HG03457 (cell line): ENCODE data around the gene TOB1.

Experiments used
- ATAC-seq: cut with Tn5 transposase; IDR thresholded peaks from one replicate; pipeline ENCODE4 v1.9.1; 2021; ENCODE audit warnings: moderate number of reproducible peaks; ENCODE audit not compliant: unreplicated experiment

The TOB1 gene

DNA sequence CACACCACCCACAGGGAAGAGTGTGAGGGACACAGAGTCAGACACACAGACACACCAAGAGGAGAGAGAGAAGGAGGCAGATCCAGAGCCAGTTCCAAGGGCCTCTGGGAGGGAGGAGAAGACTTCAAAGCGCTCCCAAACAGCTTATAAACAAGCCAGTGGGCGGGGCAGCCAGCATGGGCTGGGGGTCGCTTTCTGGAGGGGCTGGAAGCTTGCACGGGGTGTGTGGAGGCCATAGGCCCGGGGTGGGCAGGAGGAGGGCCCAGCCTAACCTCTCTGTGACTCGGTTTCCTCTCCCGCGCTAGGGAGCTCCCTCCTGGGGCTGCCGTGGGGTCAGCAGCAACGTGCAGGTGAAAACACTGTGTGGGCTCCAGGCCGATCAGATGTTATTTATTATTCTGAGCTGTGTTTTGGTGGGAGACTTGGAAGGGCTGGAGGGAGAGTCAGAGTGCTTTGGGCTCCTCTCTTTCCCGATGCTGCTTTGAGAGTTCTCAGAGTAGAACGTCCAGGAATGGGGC lies 33.2 kb downstream of the TOB1 start:
- no peak for ATAC-seq

DNA sequence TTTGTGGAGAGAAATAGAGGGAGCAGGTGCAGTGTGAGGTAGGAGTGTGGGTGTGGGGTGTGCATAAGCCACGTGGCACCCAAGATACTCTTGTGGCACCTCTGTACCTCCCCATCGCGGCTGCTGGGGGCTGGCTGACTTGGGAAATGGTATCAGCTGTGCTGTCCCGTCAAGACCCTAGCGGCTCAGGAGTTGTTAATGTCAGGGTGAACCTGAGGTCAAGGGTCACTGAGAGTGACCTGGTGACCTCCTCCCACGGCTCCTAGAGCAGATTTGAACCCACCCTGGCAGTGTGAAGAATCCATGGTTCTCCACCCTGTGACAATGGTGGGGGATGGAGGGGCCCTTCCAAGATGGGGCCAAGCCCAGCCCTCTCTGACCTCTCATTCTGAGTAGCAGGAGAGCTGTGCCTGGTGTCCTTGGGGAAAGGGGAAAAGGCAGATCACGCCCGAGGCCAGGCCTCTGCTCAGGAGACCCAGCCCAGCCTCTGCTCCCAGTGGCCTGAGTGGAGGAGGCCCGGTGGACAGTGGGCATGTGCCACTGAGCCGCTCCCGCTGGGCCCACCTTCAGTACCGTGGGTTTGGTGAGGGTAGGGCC lies 33.8 kb downstream of the TOB1 start:
- no peak for ATAC-seq

DNA sequence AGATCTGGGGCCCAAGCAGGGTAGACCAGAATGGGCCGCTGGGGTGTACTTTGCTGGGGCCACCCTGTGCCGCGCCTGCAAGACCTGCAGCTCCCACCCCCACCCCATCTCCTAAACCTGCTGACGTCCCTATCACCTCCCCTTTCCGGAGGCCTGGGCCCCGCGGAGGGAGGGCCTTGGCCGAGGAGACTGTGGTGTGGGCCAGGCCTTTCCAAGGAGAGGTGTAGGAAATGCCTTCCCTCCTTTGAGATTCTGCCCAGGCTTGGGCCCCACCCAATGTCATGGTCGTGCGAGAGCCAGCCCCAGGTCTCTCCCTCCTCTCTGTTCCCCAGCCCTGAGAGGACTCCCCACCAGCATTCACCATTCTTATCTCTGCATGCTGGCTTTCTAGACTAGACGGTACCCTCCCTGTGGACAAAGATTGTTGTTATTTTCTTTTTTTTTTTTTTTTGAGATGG lies 34.7 kb downstream of the TOB1 start:
- no peak for ATAC-seq

DNA sequence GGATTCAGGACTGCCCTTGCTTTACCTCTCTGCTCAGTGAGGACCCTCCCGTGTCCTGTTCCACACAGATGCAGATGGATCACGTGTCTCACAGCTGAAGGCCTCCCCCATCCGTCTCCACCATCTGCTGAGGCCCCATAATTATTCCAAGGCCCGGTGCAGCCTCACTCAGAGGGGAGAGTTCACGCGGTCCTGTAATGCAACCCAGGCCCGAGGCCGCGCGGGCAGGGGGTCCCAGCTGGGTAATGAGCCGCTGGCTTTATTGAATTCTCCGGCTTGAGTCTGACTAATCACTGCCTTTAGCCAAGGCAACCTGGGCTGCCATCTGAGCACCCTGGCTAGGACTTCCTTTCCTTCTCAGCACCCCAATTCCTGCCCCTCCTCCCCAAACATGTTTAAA lies 35.2 kb downstream of the TOB1 start:
- no peak for ATAC-seq

DNA sequence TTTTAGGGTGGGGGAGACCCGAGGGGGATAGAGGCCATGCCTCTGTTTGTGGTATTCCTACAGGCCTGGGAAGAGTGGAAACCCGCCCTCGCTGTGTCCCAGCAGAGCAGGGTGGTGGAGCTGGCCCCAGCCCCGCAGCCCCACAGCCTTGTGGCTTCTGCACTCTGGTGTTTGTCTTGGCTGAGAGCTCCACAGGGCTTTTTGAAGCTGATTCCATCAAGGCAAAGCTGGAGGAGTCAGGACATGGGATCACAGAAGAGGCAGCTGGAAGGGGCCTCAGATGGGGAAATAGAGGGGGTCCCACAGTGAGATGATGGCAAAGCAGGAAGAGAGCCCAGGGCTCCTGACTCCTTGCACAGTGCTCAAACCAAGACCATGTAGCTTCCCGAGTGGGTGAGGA lies 35.8 kb downstream of the TOB1 start:
- no peak for ATAC-seq

DNA sequence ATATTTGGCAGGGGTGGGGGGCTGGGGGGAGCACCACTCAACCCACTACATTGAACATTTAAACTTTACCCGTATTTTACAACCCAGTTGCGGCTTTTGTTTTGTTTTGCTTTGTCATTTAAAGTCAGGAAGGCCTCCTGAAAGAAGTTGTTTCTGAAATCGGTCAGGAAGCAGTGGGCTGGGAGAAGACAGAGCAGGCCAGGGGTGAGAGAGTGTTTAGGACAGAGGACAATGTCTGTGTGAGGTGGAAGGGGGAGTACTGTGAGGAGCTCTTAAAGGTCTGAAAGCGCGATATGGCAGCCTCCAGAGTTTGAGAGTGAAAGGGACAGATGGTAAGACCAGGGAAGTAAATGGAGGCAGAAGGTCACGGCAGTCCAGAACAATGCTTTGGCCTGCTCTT lies 36.8 kb downstream of the TOB1 start:
- ATAC-seq, result no peak

DNA sequence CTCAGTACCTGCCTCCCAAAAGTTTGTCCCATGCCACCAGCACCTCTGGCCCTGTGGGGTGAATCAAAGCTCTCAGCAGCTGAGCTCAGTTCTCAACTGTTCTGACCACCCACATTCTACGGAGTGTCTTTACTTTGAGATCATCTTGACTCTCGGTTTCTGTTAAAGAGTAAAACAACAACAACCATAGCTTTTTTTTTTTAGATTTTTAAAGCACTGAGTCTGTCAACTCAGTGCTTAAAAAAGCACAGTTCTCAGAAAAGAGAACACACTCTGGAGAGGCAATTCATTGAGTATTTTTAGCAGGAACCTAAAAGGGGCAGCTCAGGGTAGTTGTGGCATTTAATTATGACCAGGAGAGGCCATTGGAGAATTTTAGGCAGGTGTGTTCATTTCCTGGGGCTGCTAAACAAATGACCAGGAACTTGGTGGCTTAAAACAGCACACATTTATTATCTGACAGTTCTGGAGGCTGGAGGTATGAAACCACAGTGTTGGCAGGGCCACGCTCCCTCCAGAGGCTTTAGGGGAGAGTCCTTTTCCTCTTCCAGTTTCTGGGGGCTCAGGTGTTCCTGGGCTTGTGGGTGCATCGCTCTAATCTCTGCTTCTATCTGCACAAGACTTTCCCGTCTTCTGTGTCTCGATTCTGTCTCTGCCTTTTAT lies 37.5 kb downstream of the TOB1 start:
- no peak for ATAC-seq

DNA sequence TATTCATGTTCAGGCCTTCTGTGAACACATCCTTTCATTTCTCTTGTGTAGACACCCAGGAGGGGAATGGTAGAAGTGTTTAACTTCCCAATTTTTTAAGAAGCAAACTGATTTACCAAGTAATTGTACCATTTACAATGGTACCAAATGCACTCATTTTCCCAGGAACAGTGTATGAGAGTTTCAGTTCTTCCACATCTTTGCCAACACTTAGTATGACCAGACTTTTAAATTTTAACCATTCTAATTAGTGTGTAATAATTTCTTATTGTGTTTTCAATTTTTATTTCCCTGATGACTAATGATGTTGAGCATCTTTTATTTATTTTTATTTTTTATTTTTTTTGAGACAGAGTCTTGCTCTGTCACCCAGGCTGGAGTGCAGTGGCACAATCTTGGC lies 41.0 kb downstream of the TOB1 start:
- no peak for ATAC-seq

DNA sequence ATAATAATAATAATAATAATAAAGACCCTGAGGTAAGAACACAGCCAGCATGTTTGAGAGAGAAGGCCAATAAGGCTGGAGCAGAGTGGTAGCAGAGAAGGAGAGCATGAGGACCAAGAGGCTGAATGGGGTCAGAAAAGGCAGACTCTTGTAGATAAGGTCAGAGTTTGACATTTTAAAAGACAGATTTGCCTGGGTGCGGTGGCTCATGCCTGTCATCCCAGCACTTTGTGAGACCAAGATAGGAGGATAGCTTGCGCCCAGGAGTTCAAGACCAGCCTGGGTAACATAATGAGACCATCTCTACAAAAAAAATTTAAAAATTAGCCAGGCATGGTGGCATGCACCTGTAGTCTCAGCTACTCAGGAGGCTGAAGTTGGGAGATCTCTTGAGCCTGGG lies 41.7 kb downstream of the TOB1 start:
- no peak for ATAC-seq

DNA sequence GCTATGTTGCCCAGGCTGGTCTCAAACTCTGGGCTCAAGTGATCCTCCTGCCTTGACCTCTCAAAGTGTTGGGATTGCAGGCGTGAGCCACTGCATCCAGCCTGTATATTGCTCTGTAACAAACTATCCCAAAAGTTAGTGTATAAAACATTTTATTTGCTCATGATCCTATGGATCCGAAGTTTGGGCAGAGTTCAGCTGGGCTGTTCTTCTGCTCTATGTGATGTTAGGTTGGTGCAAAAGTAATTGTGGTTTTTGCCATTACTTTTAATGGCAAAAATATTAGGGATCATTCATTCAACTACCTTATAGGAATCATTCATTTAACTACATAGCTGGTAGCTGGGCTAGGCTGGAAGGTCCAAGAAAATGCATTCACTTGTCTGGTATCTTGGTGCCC lies 43.6 kb downstream of the TOB1 start:
- no peak for ATAC-seq

DNA sequence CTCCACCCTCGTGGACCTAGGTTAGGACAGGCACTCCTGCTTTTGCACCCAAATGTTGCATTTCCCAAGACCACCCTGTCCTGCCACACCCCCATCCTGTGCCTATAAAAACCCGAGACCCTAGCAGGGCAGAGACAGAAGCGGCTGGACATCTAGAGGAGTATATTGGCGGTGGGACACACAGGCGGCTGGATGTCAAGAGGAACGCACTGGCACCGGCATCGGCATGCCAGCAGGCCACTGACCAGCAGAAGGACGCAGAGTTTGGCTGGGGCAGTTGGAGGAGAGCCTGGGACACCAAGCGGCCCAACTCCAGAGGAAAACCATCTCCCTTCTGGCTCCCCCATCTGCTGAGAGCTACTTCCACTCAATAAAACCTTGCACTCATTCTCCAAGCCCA lies 45.5 kb downstream of the TOB1 start:
- no peak for ATAC-seq

DNA sequence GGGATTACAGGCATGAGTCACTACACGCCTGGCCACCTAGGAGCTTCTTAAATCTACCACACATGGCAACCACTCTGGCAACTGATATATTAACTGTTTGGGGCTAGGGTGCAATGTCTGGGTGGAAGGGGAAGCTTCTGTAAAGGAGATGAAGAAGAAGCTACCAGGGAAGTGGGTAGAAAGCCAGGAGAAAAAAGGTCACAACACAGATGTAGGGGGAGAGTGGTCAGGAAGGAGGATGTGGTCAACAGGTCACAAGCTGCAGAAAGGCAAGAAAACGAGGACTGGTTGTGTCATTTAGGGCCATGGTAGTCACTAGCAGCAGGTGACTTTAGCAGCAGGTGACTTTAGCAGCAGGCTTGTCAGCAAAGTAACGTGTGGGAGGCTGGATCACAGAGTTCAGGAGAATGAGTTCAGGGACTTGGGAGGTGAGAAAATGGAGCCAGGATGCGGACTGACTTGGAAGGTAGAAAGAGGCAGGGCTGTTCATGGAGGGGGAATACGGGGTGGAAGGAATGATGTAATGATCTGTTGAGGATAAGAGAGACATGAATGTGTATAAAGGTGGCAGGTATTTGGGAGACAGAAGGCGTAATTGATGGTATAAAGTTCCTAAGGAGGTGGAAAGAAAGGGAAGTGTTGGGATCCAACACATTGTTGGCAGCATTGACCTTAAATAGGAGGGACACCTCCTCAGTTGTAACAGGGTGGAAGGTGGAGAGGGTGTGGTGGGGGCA lies 47.1 kb downstream of the TOB1 start:
- no peak for ATAC-seq

DNA sequence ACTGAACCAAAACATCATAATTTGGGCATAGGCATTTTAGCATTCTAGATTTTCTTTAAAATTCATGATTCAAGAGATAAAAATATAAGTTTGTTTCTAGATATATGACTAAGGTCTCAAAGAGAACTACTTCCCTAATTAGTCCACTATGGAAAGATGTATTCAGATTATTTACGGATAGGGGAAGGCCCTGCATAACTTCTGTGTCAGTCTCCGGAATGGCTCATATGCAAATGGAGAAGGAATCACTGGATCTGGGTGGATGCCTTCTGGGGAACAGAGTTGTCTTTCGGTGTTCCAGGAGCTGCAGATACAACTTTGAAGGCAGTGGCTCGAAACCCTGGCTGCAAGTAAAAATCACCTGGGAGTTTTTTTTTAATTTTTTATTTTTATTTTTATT lies 47.9 kb downstream of the TOB1 start:
- ATAC-seq, result no peak

DNA sequence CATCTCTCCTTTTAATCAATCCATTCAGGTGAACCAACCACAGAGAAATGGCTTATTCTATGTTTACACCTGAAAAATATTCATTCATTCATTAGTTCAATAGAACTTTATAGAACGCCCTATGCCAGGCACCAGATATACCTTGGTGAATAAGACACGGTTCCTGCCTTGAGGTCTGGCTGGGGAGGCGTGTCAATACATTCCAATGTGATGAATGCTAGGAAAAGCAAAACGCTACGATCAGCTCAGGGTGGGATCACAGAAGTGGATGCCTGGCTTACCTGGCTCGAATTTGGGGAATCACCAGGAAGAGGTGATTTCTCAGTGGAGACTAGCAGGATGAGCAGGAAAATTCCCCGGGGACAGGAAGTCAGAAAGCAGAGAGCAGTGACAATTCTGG lies 48.3 kb downstream of the TOB1 start:
- no peak for ATAC-seq

DNA sequence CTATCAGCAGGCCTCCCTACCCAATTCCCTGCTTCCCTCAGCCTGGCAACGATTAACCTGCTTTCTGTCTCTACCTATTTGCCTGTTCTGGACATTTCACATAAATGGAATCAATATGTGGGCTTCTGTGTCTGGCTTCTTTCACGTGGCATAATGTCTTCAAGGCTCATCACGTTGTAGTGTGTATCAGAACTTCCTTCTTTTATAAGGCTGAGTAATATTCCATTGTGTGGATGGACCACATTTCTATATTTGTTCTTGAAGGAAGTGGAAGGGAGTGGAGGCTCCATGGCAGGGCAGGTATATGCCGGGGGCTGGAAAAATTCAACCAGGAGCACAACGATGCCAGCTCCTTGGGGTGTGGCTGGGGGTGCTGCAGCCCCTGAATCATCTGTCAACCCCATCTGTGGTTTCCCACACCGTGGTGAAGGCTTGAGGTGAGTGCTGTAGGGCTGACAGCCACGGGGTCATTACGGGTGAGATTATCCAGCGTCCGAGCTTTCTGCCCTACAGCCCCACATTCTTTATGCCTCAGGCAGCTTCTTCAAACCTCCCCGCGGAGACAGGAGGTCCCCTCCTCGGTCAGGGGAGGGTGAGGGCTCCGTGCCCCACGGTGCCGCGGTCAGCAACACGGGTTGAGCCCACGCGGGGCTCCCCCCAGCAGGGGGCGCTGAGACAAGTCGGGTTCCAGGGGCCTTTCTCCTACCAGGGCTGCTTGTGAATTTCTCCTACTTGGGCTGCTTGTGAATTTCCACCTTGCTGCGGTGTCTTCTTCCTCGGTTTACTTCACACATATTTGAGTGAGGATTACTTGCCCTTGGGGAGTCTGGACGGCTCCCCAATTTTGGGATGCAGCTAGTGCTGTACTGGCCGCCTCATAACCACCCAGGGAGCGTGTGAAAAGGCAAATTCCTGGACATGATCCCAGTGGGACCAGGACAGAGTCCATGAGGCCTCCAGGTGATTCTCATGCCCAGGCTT lies 49.1 kb downstream of the TOB1 start:
- no peak for ATAC-seq

DNA sequence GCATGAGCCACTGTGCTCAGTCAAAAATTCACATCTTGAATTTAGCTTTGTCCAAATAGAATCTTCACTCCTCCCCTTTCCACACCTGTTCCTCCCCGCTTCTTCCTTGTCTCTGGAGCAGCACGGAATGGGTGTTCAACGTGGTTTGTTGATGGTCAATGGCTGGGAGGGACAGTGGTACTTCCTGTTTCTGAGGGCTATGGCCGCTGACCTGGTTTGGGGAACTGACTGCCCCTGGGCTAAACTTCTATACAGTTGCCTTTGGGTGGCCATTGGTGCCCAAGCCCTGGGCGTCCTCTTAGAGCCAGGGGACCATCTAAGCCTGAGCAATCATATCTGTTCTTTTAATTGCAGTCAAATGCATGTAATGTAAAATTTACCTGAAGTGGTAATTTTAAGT lies 49.9 kb downstream of the TOB1 start:
- no peak for ATAC-seq

DNA sequence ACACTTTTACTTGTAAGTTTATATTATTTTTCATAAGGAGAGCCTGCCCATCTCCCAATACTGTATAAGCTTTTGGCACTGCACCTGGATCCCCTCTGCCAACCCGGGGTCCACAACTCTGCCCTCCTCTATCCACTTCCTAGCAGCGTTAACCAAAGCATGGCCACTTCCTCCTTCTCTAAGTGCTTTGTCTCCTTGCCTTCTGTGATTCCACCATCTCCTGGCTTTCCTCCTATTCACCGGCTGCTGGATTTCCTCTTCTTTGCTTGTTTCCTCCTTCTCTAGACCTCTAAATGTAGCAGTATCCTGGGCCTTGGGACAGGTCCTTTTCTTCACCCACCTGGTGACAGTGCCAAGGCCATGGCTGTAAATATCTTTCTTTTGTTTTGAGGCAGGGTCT lies 50.8 kb downstream of the TOB1 start:
- no peak for ATAC-seq

DNA sequence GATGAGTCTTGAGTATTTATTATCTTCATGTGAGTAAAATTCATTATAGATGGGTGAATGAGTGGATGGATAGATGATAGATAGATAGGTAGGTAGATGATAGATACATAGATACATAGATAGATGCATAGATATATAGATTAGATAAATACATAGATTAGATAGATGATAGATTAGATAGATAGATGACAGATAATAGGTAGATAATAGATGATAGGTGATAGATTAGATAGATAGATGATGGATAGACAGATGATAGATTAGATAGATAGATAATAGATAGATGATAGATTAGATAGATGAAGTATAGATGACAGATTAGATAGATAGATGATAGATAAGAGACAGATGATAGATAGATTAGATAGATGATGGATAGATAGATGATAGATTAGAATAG lies 52.6 kb downstream of the TOB1 start:
- no peak for ATAC-seq
